DOHH2 (cell line): Measurements from ENCODE around the gene SLC25A30.
"Not testable (repeated sequence)": the region's sequence is repeated elsewhere in the genome, so short reads cannot be mapped to it uniquely, and the experiment has no call there.

Experiments
- H3F3A ChIP-seq: fragments of 200-600 bp; sonication (generic), shearing (Covaris generic); 2 replicates; pipeline ENCODE4 v1.6.0; 2016; ENCODE audit warnings: antibody characterized with exemption, mild to moderate bottlenecking; ENCODE audit not compliant: control insufficient read depth, insufficient read depth
- H3K27ac ChIP-seq: fragments of 200-600 bp; sonication (generic); 2 replicates; pipeline ENCODE4 v1.5.1; 2014; ENCODE audit warnings: low read depth, mild to moderate bottlenecking, low read length, moderate library complexity
- H3K27me3 ChIP-seq: fragments of 200-600 bp; sonication (generic); 2 replicates; pipeline ENCODE4 v1.6.1; 2014; ENCODE audit warnings: mild to moderate bottlenecking, low read length, mixed read lengths; ENCODE audit not compliant: control insufficient read depth
- H3K36me3 ChIP-seq: fragments of 200-600 bp; sonication (generic); 2 replicates; pipeline ENCODE4 v1.6.1; 2014; ENCODE audit warnings: mild to moderate bottlenecking, low read length, moderate library complexity, mixed read lengths; ENCODE audit not compliant: control insufficient read depth
- H3K4me1 ChIP-seq: fragments of 200-600 bp; sonication (generic); 2 replicates; pipeline ENCODE4 v1.6.1; 2014; ENCODE audit warnings: mild to moderate bottlenecking, low read length, mixed read lengths; ENCODE audit not compliant: control insufficient read depth
- H3K4me2 ChIP-seq: fragments of 200-600 bp; sonication (generic); 2 replicates; pipeline ENCODE4 v1.6.0; 2014; ENCODE audit warnings: mild to moderate bottlenecking, low read length, moderate library complexity
- H3K4me3 ChIP-seq: fragments of 200-600 bp; sonication (generic); 2 replicates; pipeline ENCODE4 v1.5.1; 2014; ENCODE audit warnings: mild to moderate bottlenecking, low read length, mixed read lengths
- H3K79me2 ChIP-seq: fragments of 200-600 bp; sonication (generic); 2 replicates; pipeline ENCODE4 v1.6.1; 2014; ENCODE audit warnings: mild to moderate bottlenecking, low read length, mixed read lengths; ENCODE audit not compliant: control insufficient read depth
- H3K9me2 ChIP-seq: fragments of 200-600 bp; sonication (generic); replicated peaks from 2 replicates; pipeline ENCODE4 v1.6.1; 2014; ENCODE audit warnings: mild to moderate bottlenecking, low read length, mixed read lengths; ENCODE audit not compliant: control insufficient read depth
- H3K9me3 ChIP-seq: fragments of 200-600 bp; sonication (generic); 2 replicates; pipeline ENCODE4 v1.6.1; 2014; ENCODE audit warnings: antibody characterized with exemption, low read length, mixed read lengths; ENCODE audit not compliant: control insufficient read depth, insufficient read depth
- H4K20me1 ChIP-seq: fragments of 200-600 bp; sonication (generic); 2 replicates; pipeline ENCODE4 v1.6.0; 2014; ENCODE audit warnings: low read depth, mild to moderate bottlenecking, antibody characterized with exemption, low read length, moderate library complexity; ENCODE audit not compliant: control insufficient read depth, insufficient read depth
- EZH2phosphoT487 ChIP-seq: fragments of 200-600 bp; sonication (generic); IDR thresholded peaks from 2 replicates; pipeline ENCODE4 v1.6.1; 2017; ENCODE audit warnings: borderline replicate concordance, mild to moderate bottlenecking, antibody characterized with exemption, low read length, moderate library complexity, mixed read lengths
- TF ChIP-seq, protein P1 (sequence below): fragments of 200-600 bp; sonication (generic); IDR thresholded peaks from one replicate; pipeline ENCODE4 v1.5.1; 2014; ENCODE audit warnings: antibody characterized with exemption, mild to moderate bottlenecking, low read depth, low read length; ENCODE audit not compliant: poor library complexity, severe bottlenecking

SLC25A30 gene

GRCh38 chr13:45381196-45381595 lies 37.0 kb downstream of the SLC25A30 start:
- Histone ChIP-seq H3K27ac (no peak overlapping the region), H3K36me3 (no peaks in the 10 kb centered on the region), H4K20me1 (no peaks in the 10 kb centered on the region), H3K79me2 (no peaks in the 10 kb centered on the region), H3K4me2 (no peak overlapping the region), H3K4me3 (no peak overlapping the region), H3K27me3 (no peaks in the 10 kb centered on the region), H3F3A (no peaks in the 10 kb centered on the region), H3K9me2 (no peaks in the 10 kb centered on the region), H3K9me3 (no peaks in the 10 kb centered on the region), H3K4me1 (no peaks in the 10 kb centered on the region)
- TF ChIP-seq EZH2phosphoT487 = no peak
- TF ChIP-seq, protein P1, sequence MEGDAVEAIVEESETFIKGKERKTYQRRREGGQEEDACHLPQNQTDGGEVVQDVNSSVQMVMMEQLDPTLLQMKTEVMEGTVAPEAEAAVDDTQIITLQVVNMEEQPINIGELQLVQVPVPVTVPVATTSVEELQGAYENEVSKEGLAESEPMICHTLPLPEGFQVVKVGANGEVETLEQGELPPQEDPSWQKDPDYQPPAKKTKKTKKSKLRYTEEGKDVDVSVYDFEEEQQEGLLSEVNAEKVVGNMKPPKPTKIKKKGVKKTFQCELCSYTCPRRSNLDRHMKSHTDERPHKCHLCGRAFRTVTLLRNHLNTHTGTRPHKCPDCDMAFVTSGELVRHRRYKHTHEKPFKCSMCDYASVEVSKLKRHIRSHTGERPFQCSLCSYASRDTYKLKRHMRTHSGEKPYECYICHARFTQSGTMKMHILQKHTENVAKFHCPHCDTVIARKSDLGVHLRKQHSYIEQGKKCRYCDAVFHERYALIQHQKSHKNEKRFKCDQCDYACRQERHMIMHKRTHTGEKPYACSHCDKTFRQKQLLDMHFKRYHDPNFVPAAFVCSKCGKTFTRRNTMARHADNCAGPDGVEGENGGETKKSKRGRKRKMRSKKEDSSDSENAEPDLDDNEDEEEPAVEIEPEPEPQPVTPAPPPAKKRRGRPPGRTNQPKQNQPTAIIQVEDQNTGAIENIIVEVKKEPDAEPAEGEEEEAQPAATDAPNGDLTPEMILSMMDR = no peak

GRCh38 chr13:45380708-45381107 lies 37.5 kb downstream of the SLC25A30 start:
- not testable (repeated sequence) for H3K4me1 ChIP-seq, H3K9me3 ChIP-seq, H3K27ac ChIP-seq, H3K27me3 ChIP-seq, H3F3A ChIP-seq, H3K4me2 ChIP-seq, H3K36me3 ChIP-seq, H3K79me2 ChIP-seq, H3K4me3 ChIP-seq, H4K20me1 ChIP-seq, H3K9me2 ChIP-seq

GRCh38 chr13:45379516-45379915 lies 38.7 kb downstream of the SLC25A30 start:
- not testable (repeated sequence) for H3K79me2 ChIP-seq, H4K20me1 ChIP-seq, H3K27ac ChIP-seq, H3F3A ChIP-seq, H3K4me1 ChIP-seq, H3K27me3 ChIP-seq, H3K9me2 ChIP-seq, H3K4me3 ChIP-seq, H3K9me3 ChIP-seq, H3K36me3 ChIP-seq, H3K4me2 ChIP-seq

DNA sequence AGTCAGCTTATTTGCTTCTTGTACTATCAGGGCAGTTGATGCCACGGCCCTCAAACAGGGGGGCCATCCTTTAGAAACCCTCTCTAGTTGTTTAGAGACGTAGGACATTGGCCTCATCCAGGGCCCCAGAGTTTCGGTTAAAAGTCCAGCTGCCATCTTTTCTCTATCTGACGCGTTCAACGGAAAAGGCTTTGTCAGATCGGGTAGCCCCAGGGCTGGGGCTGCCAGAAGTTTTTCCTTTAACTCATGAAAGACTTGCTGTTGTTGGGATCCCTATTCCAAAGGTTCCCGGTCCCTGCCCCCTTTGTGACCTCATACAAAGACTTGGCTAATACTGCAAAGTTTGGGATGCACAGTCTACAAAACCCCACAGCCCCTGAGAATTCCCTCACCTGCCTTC lies 39.4 kb downstream of the SLC25A30 start:
- H3K27me3 ChIP-seq, H3K79me2 ChIP-seq, H4K20me1 ChIP-seq, H3K4me1 ChIP-seq, H3F3A ChIP-seq, H3K27ac ChIP-seq, H3K4me2 ChIP-seq, H3K36me3 ChIP-seq, H3K9me3 ChIP-seq, H3K4me3 ChIP-seq, H3K9me2 ChIP-seq: not testable (repeated sequence)

- H3K27me3 ChIP-seq, H3F3A ChIP-seq, H3K4me1 ChIP-seq, H4K20me1 ChIP-seq, H3K36me3 ChIP-seq, H3K79me2 ChIP-seq, H3K4me2 ChIP-seq, H3K4me3 ChIP-seq, H3K9me2 ChIP-seq, H3K27ac ChIP-seq, H3K9me3 ChIP-seq: not testable (repeated sequence)
Measured at GRCh38 chr13:45377314-45377713, 40.9 kb downstream of the SLC25A30 start.

DNA sequence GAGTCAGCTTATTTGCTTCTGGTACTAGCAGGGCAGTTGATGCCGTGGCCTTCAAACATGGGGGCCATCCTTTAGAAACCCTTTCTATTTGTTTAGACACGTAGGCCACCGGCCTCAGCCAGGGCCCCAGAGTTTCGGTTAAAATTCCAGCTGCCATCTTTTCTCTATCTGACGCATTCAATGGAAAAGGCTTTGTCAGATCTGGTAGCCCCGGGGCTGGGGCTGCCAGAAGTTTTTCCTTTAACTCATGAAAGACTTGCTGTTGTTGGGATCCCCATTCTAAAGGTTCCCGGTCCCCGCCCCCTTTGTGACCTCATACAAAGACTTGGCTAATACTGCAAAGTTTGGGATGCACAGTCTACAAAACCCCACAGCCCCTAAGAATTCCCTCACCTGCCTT lies 41.5 kb downstream of the SLC25A30 start:
- H3K79me2 ChIP-seq, H3K4me1 ChIP-seq, H3F3A ChIP-seq, H3K27ac ChIP-seq, H3K36me3 ChIP-seq, H3K27me3 ChIP-seq, H3K9me2 ChIP-seq, H3K4me2 ChIP-seq, H4K20me1 ChIP-seq, H3K9me3 ChIP-seq, H3K4me3 ChIP-seq: not testable (repeated sequence)
